H1 (cell line): Measurements from ENCODE around the gene CLIP4. TPM values are rescaled to one million over a fixed set of nuclear protein-coding genes. Genes with fewer than 3 reads are reported as not detected.

Experiments
- CTCF ChIA-PET: fragments of 300-600 bp; sonication (Branson Sonifier 250); formaldehyde crosslinking; loops from one replicate; lab custom pipeline; 2021; ENCODE audit not compliant: partially characterized antibody; lab: Charles Lee
- POLR2A ChIA-PET: fragments of 300-600 bp; sonication (Branson Sonifier 250); formaldehyde crosslinking; loops from one replicate; lab custom pipeline; 2021; ENCODE audit warnings: inconsistent platforms; ENCODE audit not compliant: partially characterized antibody; lab: Charles Lee
- DNase-seq, 2 experiments: peaks; one replicate each; pipeline versions ENCODE4 v3.0.0 to v3.0.0-alpha.2; 2010 to 2022; ENCODE audit warnings: low spot score in 2 of 2, low read depth in 1 of 2, mixed read lengths in 1 of 2
- FAIRE-seq: peaks from 2 replicates; lab custom pipeline; 2011; peaks lifted over from hg19 to GRCh38; lab: Jason Lieb, UNC
- H2AFZ ChIP-seq: 2 replicates; pipeline ENCODE4 v1.8.1; 2012; ENCODE audit warnings: low read length, inconsistent platforms
- H2AK5ac ChIP-seq: 2 replicates; pipeline ENCODE4 v1.6.1; 2013; ENCODE audit warnings: low read depth, low read length
- H2BK120ac ChIP-seq: replicated peaks from 2 replicates; pipeline ENCODE3; 2013; ENCODE audit warnings: low read depth, low read length, inconsistent platforms
- H2BK12ac ChIP-seq: 2 replicates; pipeline ENCODE4 v1.6.1; 2013; ENCODE audit warnings: low read depth, low read length
- H2BK15ac ChIP-seq: 2 replicates; pipeline ENCODE4 v1.6.1; 2013; ENCODE audit warnings: low read length
- H2BK20ac ChIP-seq: 2 replicates; pipeline ENCODE4 v1.6.1; 2013; ENCODE audit warnings: low read length
- H2BK5ac ChIP-seq: 2 replicates; pipeline ENCODE4 v1.6.1; 2013; ENCODE audit warnings: low read depth, low read length
- H3K14ac ChIP-seq: 2 replicates; pipeline ENCODE4 v1.6.1; 2013; ENCODE audit warnings: inconsistent platforms; ENCODE audit not compliant: insufficient read length
- H3K18ac ChIP-seq: 2 replicates; pipeline ENCODE4 v1.6.1; 2013; ENCODE audit warnings: low read length; ENCODE audit errors: extremely low read depth
- H3K23ac ChIP-seq: 2 replicates; pipeline ENCODE4 v1.6.1; 2013; ENCODE audit warnings: inconsistent platforms; ENCODE audit not compliant: insufficient read length
- H3K23me2 ChIP-seq: 2 replicates; pipeline ENCODE4 v1.6.1; 2013; ENCODE audit warnings: low read depth, low read length
- H3K27ac ChIP-seq: 2 replicates; pipeline ENCODE4 v1.6.1; 2011; ENCODE audit warnings: low read depth, low read length, inconsistent platforms
- H3K27me3 ChIP-seq, 4 experiments: replicated peaks in 1 of 4; 1 replicate in 1 of 4; 2 replicates in 3 of 4; pipeline versions ENCODE4 v1.6.1 to v1.8.1; 2011 to 2013; ENCODE audit warnings: low read length in 3 of 4, mild to moderate bottlenecking in 3 of 4, inconsistent platforms in 2 of 4, mixed read lengths in 2 of 4, moderate library complexity in 1 of 4; ENCODE audit not compliant: control insufficient read depth in 3 of 4, insufficient read depth in 3 of 4; ENCODE audit errors: extremely low read depth in 1 of 4
- H3K36me3 ChIP-seq, 4 experiments: 2 replicates each; pipeline versions ENCODE4 v1.6.1 to v1.8.1; 2011 to 2013; ENCODE audit warnings: mild to moderate bottlenecking in 4 of 4, low read length in 3 of 4, moderate library complexity in 2 of 4, control low read depth in 1 of 4, inconsistent platforms in 1 of 4; ENCODE audit not compliant: insufficient read depth in 4 of 4, control insufficient read depth in 2 of 4
- H3K4ac ChIP-seq: replicated peaks from 2 replicates; pipeline ENCODE3; 2013; ENCODE audit warnings: low read length, low read depth, mixed read lengths, inconsistent platforms; ENCODE audit not compliant: insufficient read length
- H3K4me1 ChIP-seq, 4 experiments: replicated peaks in 1 of 4; 1 replicate in 1 of 4; 2 replicates in 3 of 4; pipeline versions ENCODE4 v1.6.1 to v1.8.1; 2011 to 2013; ENCODE audit warnings: low read length in 3 of 4, inconsistent platforms in 2 of 4, mixed read lengths in 1 of 4; ENCODE audit not compliant: insufficient read depth in 4 of 4, control insufficient read depth in 3 of 4
- H3K4me2 ChIP-seq, 2 experiments: 2 replicates each; pipeline versions ENCODE4 v1.6.1 to v1.8.1; 2011 to 2013; ENCODE audit warnings: low read depth in 2 of 2, low read length in 2 of 2, control low read depth in 1 of 2, inconsistent platforms in 1 of 2, mild to moderate bottlenecking in 1 of 2; ENCODE audit not compliant: insufficient read depth in 1 of 2
- H3K4me3 ChIP-seq, 4 experiments: fragments of 200-600, 300-600 bp in 1 of 4; sonication (generic), shearing (Covaris generic), sonication (Bioruptor Twin) in 1 of 4; 2 replicates each; pipeline versions ENCODE4 v1.5.1 to v1.8.1; 2011 to 2016; ENCODE audit warnings: low read length in 4 of 4, low read depth in 3 of 4, control low read depth in 2 of 4, inconsistent platforms in 2 of 4, mild to moderate bottlenecking in 2 of 4, mixed read lengths in 1 of 4, moderate library complexity in 1 of 4; ENCODE audit not compliant: insufficient read depth in 2 of 4; ENCODE audit errors: extremely low read depth in 1 of 4
- H3K56ac ChIP-seq: replicated peaks from 2 replicates; pipeline ENCODE3; 2013; ENCODE audit warnings: low read depth, mild to moderate bottlenecking, mixed read lengths, low read length, inconsistent platforms; ENCODE audit not compliant: insufficient read length
- H3K79me1 ChIP-seq: 2 replicates; pipeline ENCODE4 v1.6.1; 2013; ENCODE audit warnings: low read depth, low read length, control low read depth
- H3K79me2 ChIP-seq, 2 experiments: 2 replicates each; pipeline versions ENCODE4 v1.6.1 to v1.8.1; 2012 to 2013; ENCODE audit warnings: low read length in 2 of 2, mild to moderate bottlenecking in 2 of 2, inconsistent platforms in 1 of 2; ENCODE audit not compliant: insufficient read depth in 2 of 2, control insufficient read depth in 1 of 2
- H3K9ac ChIP-seq, 4 experiments: replicated peaks in 1 of 4; 1 replicate in 1 of 4; 2 replicates in 3 of 4; pipeline versions ENCODE4 v1.6.1 to v1.8.1; 2011 to 2013; ENCODE audit warnings: low read depth in 3 of 4, low read length in 3 of 4, control low read depth in 2 of 4, mild to moderate bottlenecking in 2 of 4, moderate library complexity in 2 of 4, inconsistent platforms in 1 of 4; ENCODE audit errors: extremely low read depth in 1 of 4
- H3K9me3 ChIP-seq, 2 experiments: 2 replicates each; pipeline versions ENCODE4 v1.6.1 to v1.8.1; 2012 to 2013; ENCODE audit warnings: mild to moderate bottlenecking in 2 of 2, moderate library complexity in 2 of 2, control low read depth in 1 of 2, inconsistent platforms in 1 of 2, low read depth in 1 of 2, low read length in 1 of 2, mixed read lengths in 1 of 2; ENCODE audit not compliant: insufficient read depth in 2 of 2
- H4K20me1 ChIP-seq, 2 experiments: replicated peaks in 1 of 2; 2 replicates each; pipeline versions ENCODE3 to v1.8.1; 2011 to 2013; ENCODE audit warnings: inconsistent platforms in 2 of 2, low read length in 2 of 2, mild to moderate bottlenecking in 1 of 2; ENCODE audit not compliant: insufficient read depth in 2 of 2, control insufficient read depth in 1 of 2
- H4K5ac ChIP-seq: 2 replicates; pipeline ENCODE4 v1.6.1; 2013; ENCODE audit warnings: low read length, low read depth, mixed read lengths, inconsistent platforms; ENCODE audit not compliant: insufficient read length
- H4K8ac ChIP-seq: 2 replicates; pipeline ENCODE4 v1.8.0; 2013; ENCODE audit warnings: mild to moderate bottlenecking, moderate library complexity, low read length, inconsistent platforms; ENCODE audit not compliant: insufficient read depth; ENCODE audit errors: extremely low read depth
- H4K91ac ChIP-seq: replicated peaks from 2 replicates; pipeline ENCODE3; 2013; ENCODE audit warnings: low read length, mixed read lengths, inconsistent platforms; ENCODE audit not compliant: insufficient read length
- CBX8 ChIP-seq: fragments of 300-800, 300-1000 bp; sonication (generic); IDR thresholded peaks from 2 replicates; pipeline ENCODE4 v1.7.1; 2016; ENCODE audit warnings: low read depth, low read length, borderline replicate concordance
- CHD1 ChIP-seq: IDR thresholded peaks from 2 replicates; pipeline ENCODE4 v1.6.1; 2012; ENCODE audit warnings: low read depth, low read length, improper control_type of control experiment
- EGR1 ChIP-seq: IDR thresholded peaks from 2 replicates; pipeline ENCODE4 v1.6.1; 2011; ENCODE audit warnings: low read depth, low read length, borderline replicate concordance
- EP300 ChIP-seq, 2 experiments: IDR thresholded peaks; 1 replicate in 1 of 2; 2 replicates in 1 of 2; pipeline ENCODE4 v1.6.1; 2011 to 2012; ENCODE audit warnings: low read depth in 2 of 2, low read length in 2 of 2, mild to moderate bottlenecking in 2 of 2, borderline replicate concordance in 1 of 2, inconsistent platforms in 1 of 2, moderate library complexity in 1 of 2
- GTF2F1 ChIP-seq: IDR thresholded peaks from 2 replicates; pipeline ENCODE4 v1.6.1; 2012; ENCODE audit warnings: low read depth, low read length, improper control_type of control experiment, borderline replicate concordance
- NRF1 ChIP-seq: IDR thresholded peaks from 2 replicates; pipeline ENCODE4 v1.6.1; 2011; ENCODE audit warnings: mild to moderate bottlenecking, low read depth, low read length, improper control_type of control experiment
- RAD21 ChIP-seq, 2 experiments: IDR thresholded peaks in 1 of 2; conservative IDR thresholded peaks in 1 of 2; 2 replicates each; pipeline ENCODE4 v1.6.1; 2011; ENCODE audit warnings: low read depth in 2 of 2, low read length in 2 of 2, improper control_type of control experiment in 1 of 2, inconsistent platforms in 1 of 2, mild to moderate bottlenecking in 1 of 2, moderate library complexity in 1 of 2
- RBBP5 ChIP-seq: IDR thresholded peaks from 2 replicates; pipeline ENCODE4 v1.7.1; 2012; ENCODE audit warnings: low read depth, mild to moderate bottlenecking, inconsistent platforms, low read length, moderate library complexity, borderline replicate concordance
- RNF2 ChIP-seq: fragments of 200-900, 300-1000 bp; sonication (generic); IDR thresholded peaks from 2 replicates; pipeline ENCODE4 v1.7.1; 2016; ENCODE audit warnings: borderline replicate concordance, low read depth, mild to moderate bottlenecking, antibody characterized with exemption, low read length; ENCODE audit not compliant: poor library complexity, severe bottlenecking; ENCODE audit errors: missing control alignments
- SIN3A ChIP-seq, 2 experiments: IDR thresholded peaks in 1 of 2; conservative IDR thresholded peaks in 1 of 2; 2 replicates each; pipeline ENCODE4 v1.6.1; 2011 to 2012; ENCODE audit warnings: low read length in 2 of 2, improper control_type of control experiment in 1 of 2, low read depth in 1 of 2, mild to moderate bottlenecking in 1 of 2
- YY1 ChIP-seq: IDR thresholded peaks from 2 replicates; pipeline ENCODE4 v1.6.1; 2011; ENCODE audit warnings: low read depth, mild to moderate bottlenecking, low read length
- WGBS, 2 experiments: shearing (Covaris generic) in 1 of 2; methylation state at CpG; one replicate each; pipeline versions ENCODE4 v1.1.6 to v1.1.7; 2013 to 2015; ENCODE audit warnings: low lambda C conversion rate in 2 of 2, mixed read lengths in 2 of 2, inconsistent platforms in 1 of 2, low coverage in 1 of 2, missing lambda C conversion rate in 1 of 2; ENCODE audit not compliant: insufficient replicate concordance in 2 of 2, insufficient coverage in 1 of 2, insufficient read length in 1 of 2; ENCODE audit errors: extremely low coverage in 1 of 2, missing lambda C conversion rate in 1 of 2; 5-methylcytosine and 5-hydroxymethylcytosine counted together
- polyA plus RNA-seq, 7 experiments: library from polyadenylated mRNA; depleted of rRNA in 3 of 7; stranded (reverse) in 5 of 7; unstranded in 2 of 7; fragments of >200 nt in 5 of 7; fragments of 200-250 nt in 2 of 7; gene quantifications; 1 replicate in 5 of 7; 2 replicates in 1 of 7; 4 replicates in 1 of 7; pipeline versions ENCODE4 v1.2.1 to v1.2.3, GENCODE V29; 2011 to 2013; ENCODE audit warnings: missing spikeins in 2 of 7, mixed read lengths in 2 of 7
- total RNA-seq: library from RNA; stranded (reverse); fragmentation: NEBNext Ultra II Directional; extraction: Animal tissue kit (Norgen Biotek cat#: 25700); gene quantifications from 2 replicates; pipeline ENCODE4 v1.2.1, GENCODE V29; 2021

Gene CLIP4
- total and polyA plus RNA-seq, 2 of the 8 experiments (the other 6 are each of a cell fraction or from before 2014, with no cell fraction given): 0.08 to 0.09 TPM

GRCh38 chr2:29072971-29073725 lies 42.1 kb upstream of the CLIP4 start:
- H2BK15ac ChIP-seq: no peak overlapping the region
- no peak overlapping the region for H3K18ac ChIP-seq
- H3K4me1 ChIP-seq: no peaks in the 10 kb centered on the region
- 87% methylated on average over 12 of the region's 12 CpGs; no CpG with 5 or more reads in 1 of the 2 experiments for WGBS, 2 experiments
- H3K79me2 ChIP-seq: no peaks in the 10 kb centered on the region
- H2AK5ac ChIP-seq: no peak overlapping the region
- POLR2A ChIA-PET: no interaction called here
- H2BK12ac ChIP-seq: no peak overlapping the region
- H3K27ac ChIP-seq: no peak overlapping the region
- no peak overlapping the region for H3K9ac ChIP-seq
- no peak overlapping the region for H3K14ac ChIP-seq
- no peak overlapping the region for H3K23ac ChIP-seq
- no peak overlapping the region for H2BK120ac ChIP-seq
- H4K5ac ChIP-seq: no peak overlapping the region
- H3K4ac ChIP-seq: no peak overlapping the region
- no peak overlapping the region; the same call in 1 of the 2 replicates for H4K8ac ChIP-seq
- H3K4me3 ChIP-seq: no peak overlapping the region
- H3K79me1 ChIP-seq: no peaks in the 10 kb centered on the region
- CTCF ChIA-PET: interaction anchor here (1.0 to 1.6 kb wide), 3 partner anchors 19 to 716 kb away, joined by 3 to 4 read pairs (median 3); no protein-coding TSS in a partner anchor
- H2BK20ac ChIP-seq: no peak overlapping the region
- no peak overlapping the region for H2BK5ac ChIP-seq
- H4K20me1 ChIP-seq: no peaks in the 10 kb centered on the region
- no peaks in the 10 kb centered on the region for H3K23me2 ChIP-seq
- no peaks in the 10 kb centered on the region for H3K36me3 ChIP-seq
- H3K4me2 ChIP-seq: no peak overlapping the region
- no peak overlapping the region for H2AFZ ChIP-seq
- H3K27me3 ChIP-seq: no peaks in the 10 kb centered on the region
- no peak overlapping the region for H4K91ac ChIP-seq
- no peak overlapping the region for H3K56ac ChIP-seq
- H3K9me3 ChIP-seq: no peaks in the 10 kb centered on the region
- DNase-seq: peak in 1 of 2 experiments; percentile 34
- FAIRE-seq: no peak
- no peak for TF ChIP-seq EGR1
- no peak for TF ChIP-seq RAD21 (IDR thresholded peaks at IDR 0.05 in 1 of 2, conservative IDR thresholded peaks at IDR 0.05 in 1 of 2; ENCODE audit: low read depth in 2 of 2, low read length in 2 of 2)
- TF ChIP-seq YY1: no peak
- no peak for TF ChIP-seq NRF1
- no peak for TF ChIP-seq SIN3A (conservative IDR thresholded peaks at IDR 0.05 in 1 of 2, IDR thresholded peaks at IDR 0.05 in 1 of 2; ENCODE audit: low read depth in 1 of 2, low read length in 2 of 2)
- no peak for TF ChIP-seq CHD1
- TF ChIP-seq RBBP5: no peak
- TF ChIP-seq GTF2F1: no peak
- TF ChIP-seq RNF2: no peak
- no peak for TF ChIP-seq CBX8
- TF ChIP-seq EP300 (IDR thresholded peaks at IDR 0.05; ENCODE audit: borderline replicate concordance in 1 of 2, low read depth in 2 of 2, low read length in 2 of 2): no peak
